AG20443 (cell line): ENCODE data around the gene MISP.
A peak's percentile ranks its signal among the peaks of the same experiment; 100 is the strongest.

ENCODE experiments used
- DNase-seq: peaks from one replicate; pipeline ENCODE4 v3.0.0; 2012; ENCODE audit warnings: low spot score, mixed read lengths

Gene MISP

GRCh38 chr19:772730-773436, 22.0 kb downstream of the MISP start:
- DNase-seq = peak; percentile 7

- DNase-seq = no peak
These were observed 25.6 kb downstream of the MISP start for GRCh38 chr19:776549-776948.

GRCh38 chr19:778910-779653, 28.2 kb downstream of the MISP start:
- peak; percentile 90 for DNase-seq

GRCh38 chr19:780935-781334, 30.0 kb downstream of the MISP start:
- no peak for DNase-seq

DNA sequence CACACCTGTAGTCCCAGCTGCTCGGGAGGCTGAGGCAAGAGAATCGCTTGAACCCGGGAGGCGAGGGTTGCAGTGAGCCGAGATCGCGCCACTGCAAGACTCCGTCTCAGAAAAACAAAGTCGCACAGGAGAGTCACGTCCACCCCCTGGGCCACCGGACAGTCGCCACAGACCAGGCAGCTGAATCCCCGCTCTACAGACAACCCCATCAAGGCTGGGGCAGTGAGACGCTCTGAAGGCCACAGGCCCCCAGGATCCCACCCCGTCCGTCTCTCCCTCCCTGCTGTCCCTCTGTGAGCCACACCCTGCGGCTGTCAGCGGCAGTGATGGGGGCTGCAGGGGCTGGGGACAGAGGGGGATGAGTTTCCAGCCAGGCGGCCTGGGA, 30.9 kb downstream of the MISP start:
- no peak for DNase-seq

- DNase-seq = peak; percentile 75
These were observed 31.4 kb downstream of the MISP start for GRCh38 chr19:782185-782877.

GRCh38 chr19:782878-783668, 32.2 kb downstream of the MISP start:
- no peak for DNase-seq

GRCh38 chr19:784541-784940, 33.6 kb downstream of the MISP start:
- DNase-seq = no peak

- DNase-seq = no peak
These were observed 36.6 kb downstream of the MISP start for GRCh38 chr19:787536-787935.

- no peak for DNase-seq
These were observed 37.7 kb downstream of the MISP start for GRCh38 chr19:788686-788982.

- DNase-seq = peak; percentile 25
These were observed 38.2 kb downstream of the MISP start for GRCh38 chr19:788983-789700.

GRCh38 chr19:789701-790060, 38.8 kb downstream of the MISP start:
- DNase-seq = no peak

- DNase-seq = no peak
These were observed 40.2 kb downstream of the MISP start for GRCh38 chr19:791007-791566.

- no peak for DNase-seq
These were observed 40.8 kb downstream of the MISP start for GRCh38 chr19:791567-792305.

DNA sequence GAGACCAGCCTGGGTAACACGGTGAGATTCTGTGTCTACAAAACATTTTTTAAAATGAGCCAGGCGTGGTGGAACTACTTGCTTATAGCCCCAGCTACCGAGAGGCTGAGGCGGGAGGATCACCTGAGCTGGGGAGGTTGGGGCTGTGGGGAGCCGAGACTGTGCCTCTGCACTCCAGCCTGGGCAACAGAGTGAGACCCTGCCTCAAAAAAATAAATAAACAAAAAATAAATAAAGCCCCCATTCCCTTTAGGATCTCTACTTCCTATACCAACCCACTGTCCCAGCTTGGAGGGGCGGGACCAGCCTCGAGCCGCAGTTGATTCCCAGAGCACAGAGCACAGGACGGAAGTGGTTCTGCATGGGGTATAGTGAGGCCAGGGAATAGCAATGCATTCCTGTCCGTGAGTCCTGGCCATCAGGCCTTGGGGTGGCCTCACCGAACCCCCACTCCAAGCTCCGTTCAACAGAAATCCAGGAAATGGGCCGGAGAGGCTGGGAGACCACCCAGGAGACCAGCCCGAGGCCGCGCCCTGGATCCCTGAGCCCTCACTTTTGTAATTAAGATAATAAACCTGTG, 41.5 kb downstream of the MISP start:
- DNase-seq = no peak

GRCh38 chr19:793806-794205, 42.9 kb downstream of the MISP start:
- no peak for DNase-seq

DNA sequence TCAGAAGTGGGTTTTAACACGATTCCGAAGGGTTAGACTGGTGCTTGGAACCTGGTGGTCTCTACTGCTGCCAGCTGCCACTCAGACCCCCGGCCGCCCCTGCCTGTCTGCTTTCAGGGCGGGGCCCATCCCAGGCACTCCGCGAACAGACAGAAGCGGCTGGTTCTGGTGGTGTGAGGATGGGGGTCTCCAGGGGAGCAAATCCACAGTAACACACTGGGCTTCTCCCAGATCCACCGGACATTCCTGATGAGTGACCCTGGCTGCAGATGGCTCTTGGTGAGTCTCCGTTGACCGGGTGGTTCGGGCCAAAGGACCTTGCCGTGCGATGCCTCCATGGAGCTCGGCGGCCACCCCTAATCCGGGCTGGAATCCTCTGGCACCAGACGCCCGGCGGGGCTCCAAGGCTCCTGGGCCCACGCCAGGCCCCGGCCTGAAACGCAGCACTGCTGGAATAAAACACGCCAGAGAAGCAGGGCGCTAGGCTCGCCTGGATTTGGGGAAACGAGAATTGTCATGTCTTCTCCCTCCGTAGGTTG, 44.2 kb downstream of the MISP start:
- peak; percentile 25 for DNase-seq

GRCh38 chr19:795691-796581, 45.0 kb downstream of the MISP start:
- DNase-seq = no peak
